Suprapubic skin (tissue), 4 donors: ENCODE measurements around the gene PDE4B. TPM values are rescaled to one million over a fixed set of nuclear protein-coding genes. Genes with fewer than 3 reads are reported as not detected.

ENCODE experiments used
- DNase-seq, 2 donors: peaks; one replicate each; pipeline ENCODE4 v3.0.0-alpha.2; 2019; ENCODE audit warnings: low spot score in 2 of 2
- H3K27ac ChIP-seq: fragments of 200-600 bp; sonication (generic); one replicate; pipeline ENCODE4 v1.5.1; 2019
- H3K27me3 ChIP-seq: fragments of 200-600 bp; sonication (generic); one replicate; pipeline ENCODE4 v1.5.1; 2019
- H3K36me3 ChIP-seq: fragments of 200-600 bp; sonication (generic); one replicate; pipeline ENCODE4 v1.5.1; 2019
- H3K4me1 ChIP-seq: fragments of 200-600 bp; sonication (generic); one replicate; pipeline ENCODE4 v1.5.1; 2019
- H3K4me3 ChIP-seq: fragments of 200-600 bp; sonication (generic); one replicate; pipeline ENCODE4 v1.5.1; 2019; ENCODE audit warnings: mild to moderate bottlenecking
- H3K9me3 ChIP-seq: fragments of 200-600 bp; sonication (generic); one replicate; pipeline ENCODE4 v1.5.1; 2019
- EP300 ChIP-seq: sonication (generic); formaldehyde crosslinking; IDR thresholded peaks from one replicate; pipeline ENCODE4 v1.6.1; 2017; ENCODE audit warnings: antibody characterized with exemption
- POLR2A ChIP-seq, 2 donors: fragments of 450-650 bp; IDR thresholded peaks; one replicate each; pipeline ENCODE4 v1.6.1; 2017; ENCODE audit warnings: antibody characterized with exemption in 2 of 2, mild to moderate bottlenecking in 2 of 2, moderate library complexity in 2 of 2
- POLR2AphosphoS5 ChIP-seq, 3 donors: sonication (generic); formaldehyde crosslinking; IDR thresholded peaks; one replicate each; pipeline ENCODE4 v1.6.1; 2017; ENCODE audit warnings: antibody characterized with exemption in 3 of 3
- WGBS: methylation state at CpG from one replicate; pipeline ENCODE4 v1.1.5; 2018; 5-methylcytosine and 5-hydroxymethylcytosine counted together
- total RNA-seq, 4 donors: library from RNA; depleted of rRNA; stranded (reverse); fragments of >200 nt; gene quantifications; one replicate each; pipeline ENCODE4 v1.1.0, GENCODE V29; 2016
- TF ChIP-seq, protein P1 (sequence below), 2 donors: fragments of 200-600 bp in 1 of 2; fragments of 450-650 bp in 1 of 2; sonication (generic) in 1 of 2; IDR thresholded peaks; one replicate each; pipeline ENCODE4 v1.5.1; 2016 to 2019; ENCODE audit warnings: antibody characterized with exemption in 2 of 2, mild to moderate bottlenecking in 1 of 2, moderate library complexity in 1 of 2

The PDE4B gene
- total RNA-seq, 4 donors from 2014 or later, result 14.2 to 27.6 (median 16.7) TPM

GRCh38 chr1:65880611-65881010 is 87.9 kb downstream of the PDE4B start:
- H3K4me3 ChIP-seq, result no peak overlapping the region
- H3K27me3 ChIP-seq, result no peaks in the 10 kb centered on the region
- H3K4me1 ChIP-seq, result no peaks in the 10 kb centered on the region
- H3K9me3 ChIP-seq, result peaks cover 11% of the 10 kb centered on the region
- no peak for DNase-seq
- H3K27ac ChIP-seq, result no peak overlapping the region
- TF ChIP-seq, protein P1, sequence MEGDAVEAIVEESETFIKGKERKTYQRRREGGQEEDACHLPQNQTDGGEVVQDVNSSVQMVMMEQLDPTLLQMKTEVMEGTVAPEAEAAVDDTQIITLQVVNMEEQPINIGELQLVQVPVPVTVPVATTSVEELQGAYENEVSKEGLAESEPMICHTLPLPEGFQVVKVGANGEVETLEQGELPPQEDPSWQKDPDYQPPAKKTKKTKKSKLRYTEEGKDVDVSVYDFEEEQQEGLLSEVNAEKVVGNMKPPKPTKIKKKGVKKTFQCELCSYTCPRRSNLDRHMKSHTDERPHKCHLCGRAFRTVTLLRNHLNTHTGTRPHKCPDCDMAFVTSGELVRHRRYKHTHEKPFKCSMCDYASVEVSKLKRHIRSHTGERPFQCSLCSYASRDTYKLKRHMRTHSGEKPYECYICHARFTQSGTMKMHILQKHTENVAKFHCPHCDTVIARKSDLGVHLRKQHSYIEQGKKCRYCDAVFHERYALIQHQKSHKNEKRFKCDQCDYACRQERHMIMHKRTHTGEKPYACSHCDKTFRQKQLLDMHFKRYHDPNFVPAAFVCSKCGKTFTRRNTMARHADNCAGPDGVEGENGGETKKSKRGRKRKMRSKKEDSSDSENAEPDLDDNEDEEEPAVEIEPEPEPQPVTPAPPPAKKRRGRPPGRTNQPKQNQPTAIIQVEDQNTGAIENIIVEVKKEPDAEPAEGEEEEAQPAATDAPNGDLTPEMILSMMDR (IDR thresholded peaks at IDR 0.05), result no peak
- TF ChIP-seq POLR2AphosphoS5 (IDR thresholded peaks at IDR 0.05), result no peak
- TF ChIP-seq EP300, result no peak
- TF ChIP-seq POLR2A (IDR thresholded peaks at IDR 0.05), result no peak
- H3K36me3 ChIP-seq, result no peaks in the 10 kb centered on the region
- WGBS, result 69% methylated on average over 4 of the region's 4 CpGs

DNA sequence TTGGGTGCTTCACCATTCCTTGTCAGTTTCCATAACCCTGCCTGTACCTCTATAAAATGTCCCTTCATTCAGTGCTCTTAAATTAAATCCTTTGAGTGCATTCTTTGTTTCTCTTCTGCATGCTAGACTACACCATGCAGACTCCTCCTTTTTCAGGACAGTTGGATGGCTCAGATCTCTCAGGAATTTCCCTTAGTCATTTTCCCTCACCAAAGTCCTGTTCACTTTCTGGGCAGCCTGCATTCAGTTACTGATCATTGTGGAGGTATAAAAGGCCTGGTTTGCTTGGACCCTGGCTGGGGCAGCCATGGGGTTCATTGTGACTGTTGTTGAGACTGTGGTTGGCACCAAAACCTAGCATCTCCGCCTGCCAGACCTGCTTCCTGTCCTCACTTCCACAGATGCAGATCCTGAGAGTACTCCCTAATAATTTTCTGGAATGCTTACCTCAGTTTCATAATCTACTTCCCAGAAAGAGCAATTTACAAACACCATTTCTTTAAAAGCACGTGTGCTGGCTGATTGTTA is 88.4 kb downstream of the PDE4B start:
- Histone ChIP-seq H3K9me3 (peaks cover 11% of the 10 kb centered on the region), H3K4me1 (no peaks in the 10 kb centered on the region), H3K27me3 (no peaks in the 10 kb centered on the region), H3K36me3 (no peaks in the 10 kb centered on the region), H3K27ac (no peak overlapping the region), H3K4me3 (no peak overlapping the region)
- no peak for DNase-seq
- TF ChIP-seq EP300, result no peak
- TF ChIP-seq, protein P1 (IDR thresholded peaks at IDR 0.05), result no peak
- TF ChIP-seq POLR2AphosphoS5 (IDR thresholded peaks at IDR 0.05), result no peak
- TF ChIP-seq POLR2A (IDR thresholded peaks at IDR 0.05), result no peak
- 63% methylated on average over 2 of the region's 2 CpGs for WGBS

DNA sequence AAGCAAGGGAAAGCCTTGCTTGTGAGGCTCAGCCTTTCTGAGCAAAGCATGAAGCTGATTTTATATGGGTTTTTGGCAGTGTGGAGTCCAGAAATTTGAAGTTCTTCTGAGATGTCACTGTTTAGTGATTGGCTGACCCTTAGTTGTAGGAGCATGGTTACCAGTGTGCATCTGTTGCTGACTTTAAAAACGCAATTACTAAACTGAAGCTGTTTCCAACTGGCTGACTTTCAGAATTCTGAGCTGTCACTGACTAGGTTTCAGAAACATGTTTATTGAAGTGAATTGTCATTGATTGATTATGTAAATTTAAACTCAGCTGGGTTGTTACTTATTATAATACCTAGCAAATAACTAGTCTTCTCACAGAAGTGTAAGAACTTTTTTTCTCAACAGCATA is 89.4 kb downstream of the PDE4B start:
- TF ChIP-seq POLR2A (IDR thresholded peaks at IDR 0.05) (no peak), EP300 (no peak), POLR2AphosphoS5 (IDR thresholded peaks at IDR 0.05) (no peak)
- TF ChIP-seq, protein P1 (IDR thresholded peaks at IDR 0.05), result no peak
- DNase-seq, result no peak
- Histone ChIP-seq H3K36me3 (no peaks in the 10 kb centered on the region), H3K27me3 (no peaks in the 10 kb centered on the region), H3K4me3 (no peak overlapping the region), H3K27ac (no peak overlapping the region), H3K4me1 (no peaks in the 10 kb centered on the region), H3K9me3 (peaks cover 11% of the 10 kb centered on the region)
- WGBS, result 57% methylated on average over 1 of the region's 1 CpG

GRCh38 chr1:65889441-65889840 is 96.7 kb downstream of the PDE4B start:
- Histone ChIP-seq H3K4me3 (no peak overlapping the region), H3K9me3 (no peaks in the 10 kb centered on the region), H3K27ac (no peak overlapping the region), H3K36me3 (no peaks in the 10 kb centered on the region), H3K27me3 (no peaks in the 10 kb centered on the region), H3K4me1 (no peaks in the 10 kb centered on the region)
- TF ChIP-seq POLR2A (IDR thresholded peaks at IDR 0.05), result no peak
- no peak for TF ChIP-seq EP300
- TF ChIP-seq POLR2AphosphoS5 (IDR thresholded peaks at IDR 0.05), result no peak
- TF ChIP-seq, protein P1 (IDR thresholded peaks at IDR 0.05), result no peak
- DNase-seq, result no peak

DNA sequence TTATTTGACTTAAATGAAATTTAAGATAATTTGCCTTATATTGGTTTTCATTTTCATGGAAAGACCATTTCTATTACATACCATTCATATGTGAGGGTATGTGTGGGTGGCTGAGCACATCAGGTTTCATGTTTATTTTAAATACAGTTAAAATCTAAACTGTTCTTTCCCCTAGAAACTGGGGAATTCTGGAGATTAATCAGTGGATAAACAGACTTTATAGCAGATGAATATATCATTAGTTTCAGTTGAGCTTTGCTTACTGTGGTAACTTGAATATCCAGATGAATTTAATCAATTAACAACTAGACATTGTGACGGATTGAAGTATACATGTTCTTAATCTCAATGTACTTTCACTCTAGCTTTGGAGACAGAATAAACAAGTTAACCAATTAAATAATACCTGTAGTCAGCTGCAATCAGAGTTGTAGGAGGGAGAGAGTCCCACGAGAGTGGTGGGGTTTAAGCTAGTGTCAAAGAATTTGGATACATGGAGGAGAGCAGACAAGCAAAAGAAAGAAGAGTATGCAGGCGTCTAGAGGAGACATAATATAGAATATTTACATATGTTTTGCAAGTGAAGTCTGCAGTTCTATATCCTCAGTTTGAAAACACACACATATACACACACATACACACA is 97.6 kb downstream of the PDE4B start:
- no peaks in the 10 kb centered on the region for H3K4me1 ChIP-seq
- no peaks in the 10 kb centered on the region for H3K9me3 ChIP-seq
- H3K36me3 ChIP-seq, result no peaks in the 10 kb centered on the region
- DNase-seq, result no peak
- no peaks in the 10 kb centered on the region for H3K27me3 ChIP-seq
- no peak overlapping the region for H3K27ac ChIP-seq
- H3K4me3 ChIP-seq, result no peak overlapping the region
- WGBS, result 26% methylated on average over 3 of the region's 3 CpGs
- TF ChIP-seq, protein P1 (IDR thresholded peaks at IDR 0.05), result no peak
- TF ChIP-seq POLR2AphosphoS5 (IDR thresholded peaks at IDR 0.05) (no peak), POLR2A (IDR thresholded peaks at IDR 0.05) (no peak), EP300 (no peak)
